Activated CD4-positive, alpha-beta T cell treated with anti-CD3 and anti-CD28 coated beads, Interleukin-2, amount 10 ng/mL, durations not matched to agents 7 days and 5 days (primary cell): Measurements from ENCODE around the gene TPD52L1. TPM values are rescaled to one million over a fixed set of nuclear protein-coding genes. Genes with fewer than 3 reads are reported as not detected.
"Not testable (repeated sequence)": the region's sequence is repeated elsewhere in the genome, so short reads cannot be mapped to it uniquely, and the experiment has no call there.

Experiments used
- CTCF ChIA-PET: fragments of 350-600 bp; sonication (Branson Sonifier 250); formaldehyde crosslinking; loops from one replicate; lab custom pipeline; 2021; ENCODE audit warnings: antibody characterized with exemption; lab: Charles Lee
- POLR2A ChIA-PET: fragments of 350-600 bp; sonication (Branson Sonifier 250); formaldehyde crosslinking; loops from one replicate; lab custom pipeline; 2021; ENCODE audit warnings: antibody characterized with exemption; lab: Charles Lee
- DNase-seq: peaks from one replicate; pipeline ENCODE4 v3.0.0-alpha.2; 2020
- H3K27ac Mint-ChIP-seq: one replicate; pipeline ENCODE4 v1.8.0; 2021; ENCODE audit warnings: mild to moderate bottlenecking, moderate library complexity, mixed read lengths
- H3K27me3 Mint-ChIP-seq: one replicate; pipeline ENCODE4 v1.8.0; 2021; ENCODE audit warnings: mixed read lengths
- H3K36me3 Mint-ChIP-seq: one replicate; pipeline ENCODE4 v1.8.0; 2021; ENCODE audit warnings: low read depth, mixed read lengths
- H3K4me1 Mint-ChIP-seq: one replicate; pipeline ENCODE4 v1.8.0; 2021; ENCODE audit warnings: mixed read lengths
- H3K4me3 Mint-ChIP-seq: one replicate; pipeline ENCODE4 v1.8.0; 2021; ENCODE audit warnings: mild to moderate bottlenecking, moderate library complexity, mixed read lengths
- H3K9me3 Mint-ChIP-seq: one replicate; pipeline ENCODE4 v1.8.0; 2021; ENCODE audit warnings: mixed read lengths
- total RNA-seq, 2 experiments: library from RNA; stranded (reverse); gene quantifications; one replicate each; pipeline ENCODE4 v1.2.3, GENCODE V29; 2021

Gene TPD52L1
- total RNA-seq, 2 experiments from 2014 or later = not detected

DNA sequence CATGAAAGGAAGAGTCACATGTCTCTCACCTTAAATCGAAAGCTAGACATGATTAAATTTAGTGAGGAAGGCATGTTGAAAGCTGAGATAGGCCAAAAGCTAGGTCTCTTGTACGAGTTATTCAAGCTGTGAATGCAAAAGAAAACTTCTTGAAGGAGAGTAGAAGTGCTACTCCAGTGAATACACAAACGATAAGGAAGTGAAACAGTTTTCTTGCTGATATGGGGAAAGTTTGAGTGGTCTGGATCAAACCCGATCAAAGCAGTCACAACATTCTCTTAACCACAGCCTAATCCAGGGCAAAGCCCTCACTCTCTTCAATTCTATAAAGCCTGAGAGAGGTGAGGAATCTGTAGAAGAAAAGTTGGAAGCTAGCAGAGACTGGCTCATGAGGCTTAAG lies 1.9 kb upstream of the TPD52L1 start:
- H3K27ac Mint-ChIP-seq = no peak overlapping the region
- DNase-seq = no peak
- peaks cover 7% of the 10 kb centered on the region for H3K4me1 Mint-ChIP-seq
- H3K36me3 Mint-ChIP-seq = no peaks in the 10 kb centered on the region
- peaks cover 46% of the 10 kb centered on the region for H3K27me3 Mint-ChIP-seq
- no peak overlapping the region for H3K4me3 Mint-ChIP-seq
- ChIA-PET POLR2A (no interaction called here), CTCF (no interaction called here)
- no peaks in the 10 kb centered on the region for H3K9me3 Mint-ChIP-seq

- H3K4me1 Mint-ChIP-seq = peaks cover 9% of the 10 kb centered on the region
- no peak for DNase-seq
- H3K4me3 Mint-ChIP-seq = peak overlapping the region; percentile 66
- H3K27ac Mint-ChIP-seq = no peak overlapping the region
- ChIA-PET POLR2A (no interaction called here), CTCF (interaction anchor here (0.6 to 2.3 kb wide), 6 partner anchors 8 to 164 kb away, joined by 3 to 8 read pairs (median 5); no protein-coding TSS in a partner anchor)
- no peaks in the 10 kb centered on the region for H3K36me3 Mint-ChIP-seq
- peaks cover 41% of the 10 kb centered on the region for H3K27me3 Mint-ChIP-seq
- no peaks in the 10 kb centered on the region for H3K9me3 Mint-ChIP-seq
Measured at GRCh38 chr6:125154118-125154760, 666 bp downstream of the TPD52L1 start.

GRCh38 chr6:125154761-125155135 lies 1.2 kb downstream of the TPD52L1 start:
- CTCF ChIA-PET = interaction anchor here (0.6 to 2.3 kb wide), 5 partner anchors 11 to 165 kb away, joined by 3 to 8 read pairs (median 4); no protein-coding TSS in a partner anchor
- peak overlapping the region; percentile 55 for H3K4me3 Mint-ChIP-seq

DNA sequence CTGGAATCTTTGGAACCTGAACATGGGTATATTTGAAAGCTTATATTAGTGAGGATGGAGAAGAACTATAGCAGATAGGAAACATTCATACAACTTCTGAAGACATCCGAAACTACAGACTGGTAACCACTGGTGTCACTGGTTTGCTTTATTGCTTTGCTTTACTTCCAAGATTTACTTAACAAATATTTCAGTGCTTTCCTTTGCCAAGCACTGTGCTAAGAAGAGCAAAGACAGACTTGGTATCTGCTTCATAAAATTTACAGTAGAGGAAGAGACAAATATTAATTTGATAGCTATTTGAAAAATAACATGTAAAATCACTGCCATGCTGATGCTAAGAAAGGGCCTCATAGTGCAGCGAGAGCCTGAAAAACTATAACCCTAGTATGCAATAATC lies 1.8 kb downstream of the TPD52L1 start:
- no peaks in the 10 kb centered on the region for H3K36me3 Mint-ChIP-seq
- peaks cover 9% of the 10 kb centered on the region for H3K4me1 Mint-ChIP-seq
- POLR2A ChIA-PET = no interaction called here
- CTCF ChIA-PET = interaction anchor here (0.7 to 1.0 kb wide), 2 partner anchors 14 to 60 kb away, joined by 3 to 4 read pairs; no protein-coding TSS in a partner anchor
- no peaks in the 10 kb centered on the region for H3K9me3 Mint-ChIP-seq
- H3K27me3 Mint-ChIP-seq = peaks cover 37% of the 10 kb centered on the region
- H3K27ac Mint-ChIP-seq = no peak overlapping the region
- no peak overlapping the region for H3K4me3 Mint-ChIP-seq
- DNase-seq = no peak

More at GRCh38 chr6:125154761-125155135, 1.2 kb downstream of the TPD52L1 start:
- H3K36me3 Mint-ChIP-seq = no peaks in the 10 kb centered on the region
- no peaks in the 10 kb centered on the region for H3K9me3 Mint-ChIP-seq
- H3K27me3 Mint-ChIP-seq = peaks cover 40% of the 10 kb centered on the region
- peaks cover 9% of the 10 kb centered on the region for H3K4me1 Mint-ChIP-seq
- POLR2A ChIA-PET = no interaction called here
- no peak overlapping the region for H3K27ac Mint-ChIP-seq
- DNase-seq = peak; percentile 14

DNA sequence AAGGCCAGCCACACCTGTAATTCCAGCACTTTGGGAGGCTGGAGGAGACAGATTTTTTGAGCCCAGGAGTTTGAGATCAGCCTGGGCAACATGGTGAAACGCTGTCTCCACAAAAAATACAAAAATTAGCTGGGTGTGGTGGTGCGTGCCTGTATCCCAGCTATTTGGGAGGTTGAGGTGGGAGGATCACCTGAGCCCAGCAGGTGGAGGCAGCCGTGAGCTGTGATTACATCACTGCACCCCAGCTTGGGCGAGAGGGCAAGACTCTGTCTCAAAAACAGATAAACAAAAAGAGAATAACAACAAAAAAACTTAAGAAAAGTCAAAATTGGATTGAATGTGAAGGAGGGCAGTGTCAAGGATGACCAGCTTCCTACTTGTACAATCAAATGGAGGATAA lies 2.9 kb downstream of the TPD52L1 start:
- POLR2A ChIA-PET = no interaction called here
- no peak for DNase-seq
- Mint-ChIP-seq H3K36me3 (no peaks in the 10 kb centered on the region), H3K4me1 (peaks cover 9% of the 10 kb centered on the region), H3K27ac (no peak overlapping the region), H3K9me3 (no peaks in the 10 kb centered on the region), H3K27me3 (peaks cover 32% of the 10 kb centered on the region), H3K4me3 (no peak overlapping the region)
- CTCF ChIA-PET = no interaction called here

GRCh38 chr6:125157280-125157679 lies 3.7 kb downstream of the TPD52L1 start:
- no peak for DNase-seq
- Mint-ChIP-seq H3K27me3 (peaks cover 31% of the 10 kb centered on the region), H3K36me3 (no peaks in the 10 kb centered on the region), H3K9me3 (no peaks in the 10 kb centered on the region), H3K27ac (no peak overlapping the region), H3K4me3 (no peak overlapping the region), H3K4me1 (peaks cover 9% of the 10 kb centered on the region)
- CTCF ChIA-PET = no interaction called here
- POLR2A ChIA-PET = no interaction called here

- Mint-ChIP-seq H3K4me3 (no peak overlapping the region), H3K4me1 (peaks cover 9% of the 10 kb centered on the region), H3K27me3 (peaks cover 28% of the 10 kb centered on the region), H3K36me3 (no peaks in the 10 kb centered on the region), H3K27ac (no peak overlapping the region), H3K9me3 (no peaks in the 10 kb centered on the region)
- ChIA-PET POLR2A (no interaction called here), CTCF (no interaction called here)
- no peak for DNase-seq
Measured at GRCh38 chr6:125157725-125158124, 4.2 kb downstream of the TPD52L1 start.

DNA sequence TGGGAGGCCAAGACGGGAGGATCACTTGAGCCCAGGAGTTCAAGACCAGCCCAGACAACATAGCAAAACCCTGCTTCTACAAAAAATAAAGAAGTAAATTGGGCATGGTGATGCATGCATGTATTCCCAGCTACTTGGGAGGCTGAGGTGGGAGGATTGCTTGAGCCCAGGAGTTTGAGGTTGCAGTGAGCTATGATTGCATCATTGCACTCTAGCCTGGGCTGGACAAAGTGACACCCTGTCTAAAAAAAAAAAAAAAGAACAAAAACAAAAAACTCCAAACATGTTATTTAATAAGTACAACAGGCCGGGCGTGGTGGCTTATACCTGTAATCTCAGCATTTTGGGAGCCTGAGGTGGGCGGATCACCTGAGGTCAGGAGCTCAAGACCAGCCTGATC lies 9.8 kb downstream of the TPD52L1 start:
- H3K4me1 Mint-ChIP-seq, H3K27ac Mint-ChIP-seq, H3K4me3 Mint-ChIP-seq, DNase-seq, H3K36me3 Mint-ChIP-seq, CTCF ChIA-PET, POLR2A ChIA-PET, H3K9me3 Mint-ChIP-seq: not testable (repeated sequence)
- peaks cover 15% of the 10 kb centered on the region for H3K27me3 Mint-ChIP-seq

- DNase-seq = no peak
- H3K9me3 Mint-ChIP-seq = no peaks in the 10 kb centered on the region
- H3K4me3 Mint-ChIP-seq = no peak overlapping the region
- H3K36me3 Mint-ChIP-seq = no peaks in the 10 kb centered on the region
- H3K4me1 Mint-ChIP-seq = no peaks in the 10 kb centered on the region
- ChIA-PET POLR2A (no interaction called here), CTCF (interaction anchor here (3.6 kb wide), 1 partner anchor 10 kb away, joined by 8 read pairs; the partner anchor contains the start of gene TPD52L1)
- no peak overlapping the region for H3K27ac Mint-ChIP-seq
- peaks cover 15% of the 10 kb centered on the region for H3K27me3 Mint-ChIP-seq
Measured at GRCh38 chr6:125163811-125164210, 10.2 kb downstream of the TPD52L1 start.

- Mint-ChIP-seq H3K4me3 (no peak overlapping the region), H3K36me3 (no peaks in the 10 kb centered on the region), H3K27ac (no peak overlapping the region), H3K27me3 (peaks cover 15% of the 10 kb centered on the region), H3K4me1 (no peaks in the 10 kb centered on the region), H3K9me3 (no peaks in the 10 kb centered on the region)
- CTCF ChIA-PET = interaction anchor here (3.6 kb wide), 1 partner anchor 11 kb away, joined by 8 read pairs; the partner anchor contains the start of gene TPD52L1
- POLR2A ChIA-PET = no interaction called here
- DNase-seq = no peak
Measured at GRCh38 chr6:125164696-125165095, 11.1 kb downstream of the TPD52L1 start.

DNA sequence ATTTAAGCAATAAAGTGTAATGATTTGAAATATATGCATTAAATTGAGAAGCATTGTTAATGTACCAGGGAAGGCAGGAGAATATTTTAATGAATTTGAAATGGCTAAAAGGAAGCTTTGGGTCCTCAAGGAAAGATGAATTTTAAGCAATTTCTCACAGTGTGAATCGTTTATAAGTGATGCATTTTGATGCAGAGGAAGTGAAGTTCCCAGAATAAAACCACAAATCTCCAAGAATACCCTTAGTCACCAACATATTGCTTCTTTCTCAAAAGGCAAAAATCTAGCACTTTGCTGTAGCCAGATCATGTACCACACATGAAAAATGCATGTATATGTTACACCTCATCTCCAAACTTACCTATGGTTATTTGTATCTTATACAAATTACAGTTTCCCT lies 11.7 kb downstream of the TPD52L1 start:
- peaks cover 15% of the 10 kb centered on the region for H3K27me3 Mint-ChIP-seq
- no peak overlapping the region for H3K4me3 Mint-ChIP-seq
- CTCF ChIA-PET = interaction anchor here (3.6 kb wide), 1 partner anchor 11 kb away, joined by 8 read pairs; the partner anchor contains the start of gene TPD52L1
- no peaks in the 10 kb centered on the region for H3K4me1 Mint-ChIP-seq
- POLR2A ChIA-PET = no interaction called here
- H3K9me3 Mint-ChIP-seq = no peaks in the 10 kb centered on the region
- H3K36me3 Mint-ChIP-seq = no peaks in the 10 kb centered on the region
- DNase-seq = no peak
- H3K27ac Mint-ChIP-seq = no peak overlapping the region

DNA sequence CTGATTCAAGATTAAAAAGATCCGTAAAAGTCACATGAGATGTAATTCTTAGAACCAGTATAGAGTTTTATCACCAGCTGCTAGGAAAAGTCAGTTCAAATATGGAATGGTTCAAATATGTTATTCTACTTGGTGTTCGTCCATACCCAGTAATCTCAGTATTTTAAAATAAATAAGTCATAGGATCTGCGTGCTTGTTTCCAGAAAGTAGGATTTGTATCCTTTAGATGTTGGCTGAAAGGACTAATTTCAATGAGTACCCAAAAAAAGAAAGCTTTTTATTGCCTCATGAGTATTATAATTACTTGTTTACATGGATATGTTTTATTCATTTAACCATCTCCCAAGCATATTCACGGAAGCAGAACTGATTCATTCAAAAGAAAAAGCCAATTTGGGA lies 12.2 kb downstream of the TPD52L1 start:
- Mint-ChIP-seq H3K4me3 (no peak overlapping the region), H3K36me3 (no peaks in the 10 kb centered on the region), H3K27me3 (peaks cover 15% of the 10 kb centered on the region), H3K4me1 (no peaks in the 10 kb centered on the region), H3K9me3 (no peaks in the 10 kb centered on the region), H3K27ac (no peak overlapping the region)
- ChIA-PET POLR2A (no interaction called here), CTCF (interaction anchor here (3.6 kb wide), 1 partner anchor 12 kb away, joined by 8 read pairs; the partner anchor contains the start of gene TPD52L1)
- DNase-seq = no peak

DNA sequence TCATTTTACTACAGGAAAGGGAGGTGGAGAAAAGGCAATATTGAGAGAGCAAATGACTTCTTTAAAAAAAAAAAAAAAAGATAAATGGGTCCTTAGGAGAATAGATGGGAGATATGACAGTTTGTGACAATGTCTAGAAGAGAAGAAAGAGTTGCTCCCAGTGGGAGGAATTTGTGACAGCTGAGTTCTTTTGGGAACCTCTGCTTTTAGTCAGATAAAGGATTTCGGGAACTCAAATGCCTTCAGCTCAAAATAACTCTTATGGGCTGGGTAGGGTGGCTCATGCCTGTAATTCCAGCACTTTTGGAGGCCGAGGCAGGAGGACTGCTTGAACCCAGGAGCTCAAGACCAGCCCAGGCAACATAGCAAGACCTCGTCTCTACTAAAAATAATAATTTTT lies 13.1 kb downstream of the TPD52L1 start:
- H3K4me1 Mint-ChIP-seq = no peaks in the 10 kb centered on the region
- H3K4me3 Mint-ChIP-seq = no peak overlapping the region
- POLR2A ChIA-PET = no interaction called here
- no peak overlapping the region for H3K27ac Mint-ChIP-seq
- DNase-seq = no peak
- CTCF ChIA-PET = interaction anchor here (3.6 kb wide), 1 partner anchor 13 kb away, joined by 8 read pairs; the partner anchor contains the start of gene TPD52L1
- H3K27me3 Mint-ChIP-seq = peaks cover 15% of the 10 kb centered on the region
- H3K9me3 Mint-ChIP-seq = no peaks in the 10 kb centered on the region
- H3K36me3 Mint-ChIP-seq = no peaks in the 10 kb centered on the region
